ENCODE measurements around the gene TMEM187. TPM values are rescaled to one million over a fixed set of nuclear protein-coding genes. Genes with fewer than 3 reads are reported as not detected.

Gene TMEM187
- total RNA-seq = 6.8 and 10.9 TPM in 2 replicates

GRCh38 chrX:153972368-153973126 is at the start of gene TMEM187:
TSS of gene TMEM187 (plus strand) at chrX:153972754. CDS start at chrX:153982063, 9,309 bp downstream.

DNA sequence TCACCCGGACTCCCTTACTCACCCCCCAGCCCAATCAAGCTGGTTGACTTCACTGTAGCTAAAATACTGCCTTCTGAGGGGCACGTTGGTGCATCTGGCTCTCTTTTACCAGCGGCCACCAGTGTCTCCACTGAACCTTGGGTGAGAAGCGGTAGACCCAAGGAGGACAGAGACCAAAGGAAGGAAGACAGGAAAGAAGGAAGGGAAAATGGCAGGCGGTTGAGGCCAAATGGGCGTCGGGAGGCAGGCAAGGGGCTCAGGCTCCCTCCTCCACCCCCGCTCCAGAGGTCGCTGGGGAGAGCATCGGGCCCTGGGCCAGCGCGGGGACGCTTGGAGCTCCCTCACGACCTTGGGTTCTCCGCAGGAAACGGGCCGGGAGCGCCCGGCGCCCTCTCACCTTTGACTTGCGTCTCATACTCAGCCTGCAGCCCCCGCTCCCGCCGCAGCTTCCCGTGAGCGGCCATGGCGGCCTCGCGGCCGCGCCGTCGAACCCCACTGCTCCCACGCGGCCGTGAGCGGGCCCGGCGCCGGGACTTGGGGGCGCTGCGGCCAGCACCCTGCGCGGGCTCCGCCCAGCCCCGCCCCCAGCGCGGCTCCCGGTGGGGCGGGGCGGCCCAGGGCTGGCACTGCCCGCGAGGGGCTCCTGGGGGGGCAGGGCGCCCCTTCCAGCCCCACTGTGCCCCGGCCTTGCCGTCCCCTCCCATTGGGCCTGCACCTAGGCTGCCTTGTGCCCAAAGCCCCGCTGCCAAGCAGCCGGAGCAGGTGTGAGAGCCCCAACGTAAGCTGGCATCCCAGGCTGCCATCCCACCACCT is 46.6 kb upstream of the TMEM187 start, which contains the start of gene ARHGAP4:
ARHGAP4 (minus strand) TSS at position 526 of the 813 bp plus-strand sequence; CDS start at position 464, 62 bp downstream.

GRCh38 chrX:153934762-153935325 is 37.7 kb upstream of the TMEM187 start, which contains the start of gene NAA10:
TSS of gene NAA10 (minus strand) at chrX:153935037. CDS start at chrX:153934904, 133 bp downstream.

GRCh38 chrX:153944140-153944799 is 28.3 kb upstream of the TMEM187 start, which contains the start of gene RENBP:
TSS of gene RENBP (minus strand) at chrX:153944643. CDS start at chrX:153944610, 33 bp downstream.

GRCh38 chrX:153971450-153972367 is 845 bp upstream of the TMEM187 start, which contains the start of gene HCFC1:
TSS of gene HCFC1 (minus strand) at chrX:153971818. CDS start at chrX:153970840, 978 bp downstream.

DNA sequence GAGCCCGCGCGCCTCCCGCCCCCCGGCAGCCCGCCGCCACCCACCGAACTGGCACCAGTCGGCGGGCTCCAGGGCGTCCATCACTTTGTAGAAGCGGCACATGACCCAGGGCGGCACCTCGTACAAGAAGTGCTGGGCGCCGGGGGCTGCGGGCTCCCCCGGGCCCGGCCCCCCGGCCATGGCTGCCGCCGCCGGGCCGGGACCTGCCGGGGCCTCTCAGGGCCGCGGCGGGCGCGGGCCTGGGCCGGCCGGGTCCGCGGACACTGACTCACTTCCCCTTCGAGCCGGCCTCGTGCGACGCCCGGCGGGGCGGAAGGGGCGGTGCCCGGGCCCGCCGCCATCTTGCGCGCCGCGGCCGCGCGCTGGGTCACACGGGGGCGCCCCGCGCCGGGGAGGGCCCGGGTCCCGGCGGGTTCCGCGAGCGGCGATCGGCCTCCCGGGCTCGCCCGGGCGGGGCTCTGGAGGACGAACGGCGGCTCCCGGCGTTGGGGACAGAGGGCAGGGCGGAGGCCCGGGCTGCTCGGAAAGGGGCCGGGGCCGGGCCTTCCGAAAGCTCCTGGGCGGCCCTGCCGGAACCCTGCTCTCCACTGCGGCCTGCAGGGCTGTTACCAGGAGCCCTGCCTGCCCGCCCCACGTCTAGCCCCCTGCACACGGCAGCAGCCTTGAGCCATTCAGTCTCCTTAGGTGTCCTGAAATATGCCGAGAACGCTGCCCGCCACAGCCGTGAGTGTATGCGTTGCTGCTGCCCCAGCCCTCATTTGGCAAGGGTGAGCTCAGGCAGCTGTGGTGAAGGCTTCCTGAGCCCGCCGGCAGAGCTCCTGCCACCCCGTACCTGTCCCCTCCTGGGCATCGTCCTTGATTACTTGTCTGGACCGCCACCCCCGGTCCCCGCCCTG is 47.3 kb downstream of the TMEM187 start, which contains the start of gene IRAK1:
IRAK1 (minus strand) TSS at position 270 of the 896 bp plus-strand sequence; CDS start at position 180, 90 bp downstream.

Other genes with a start within 250 kb of the TMEM187 start
- 115 and 129 TPM in 2 replicates for gene BCAP31, start 248.4 kb upstream of the TMEM187 start, total RNA-seq
- 15.7 and 26.0 TPM in 2 replicates for gene ABCD1, start 247.9 kb upstream of the TMEM187 start, total RNA-seq
- gene PLXNB3, start 208.5 kb upstream of the TMEM187 start, total RNA-seq = 2.3 and 6.1 TPM in 2 replicates
- gene SRPK3, start 191.7 kb upstream of the TMEM187 start, total RNA-seq = 0.58 and 1.5 TPM in 2 replicates
- gene IDH3G, start 178.4 kb upstream of the TMEM187 start, total RNA-seq = 62.4 and 63.3 TPM in 2 replicates
- 55.1 and 119 TPM in 2 replicates for gene SSR4, start 178.1 kb upstream of the TMEM187 start, total RNA-seq
- gene PDZD4, start 142.2 kb upstream of the TMEM187 start, total RNA-seq = 0.15 and 0.33 TPM in 2 replicates
- gene L1CAM, start 86.6 kb upstream of the TMEM187 start, total RNA-seq = 1.2 and 1.6 TPM in 2 replicates
- not detected in 2 replicates for gene AVPR2, start 68.1 kb upstream of the TMEM187 start, total RNA-seq
- 2.3 and 2.6 TPM in 2 replicates for gene ARHGAP4, start 46.5 kb upstream of the TMEM187 start, total RNA-seq
- 39.0 and 41.8 TPM in 2 replicates for gene NAA10, start 37.7 kb upstream of the TMEM187 start, total RNA-seq
- gene RENBP, start 28.1 kb upstream of the TMEM187 start, total RNA-seq = 1.3 and 1.5 TPM in 2 replicates
- gene HCFC1, start 936 bp upstream of the TMEM187 start, total RNA-seq = 18.9 and 21.1 TPM in 2 replicates
- gene IRAK1, start 47.1 kb downstream of the TMEM187 start, total RNA-seq = 52.8 and 87.7 TPM in 2 replicates
- gene MECP2, start 125.0 kb downstream of the TMEM187 start, total RNA-seq = 25.3 and 37.1 TPM in 2 replicates
- gene OPN1LW, start 171.5 kb downstream of the TMEM187 start, total RNA-seq = not detected in 2 replicates
- not detected in 2 replicates for gene OPN1MW, start 209.8 kb downstream of the TMEM187 start, total RNA-seq
- gene OPN1MW2, start 247.0 kb downstream of the TMEM187 start, total RNA-seq = not detected in 2 replicates